ENCODE measurements around the gene NCKAP5. TPM values are rescaled to one million over a fixed set of nuclear protein-coding genes. Genes with fewer than 3 reads are reported as not detected.

The NCKAP5 gene
- total RNA-seq, 2 donors from 2014 or later: 0.78 to 2.6 TPM

DNA sequence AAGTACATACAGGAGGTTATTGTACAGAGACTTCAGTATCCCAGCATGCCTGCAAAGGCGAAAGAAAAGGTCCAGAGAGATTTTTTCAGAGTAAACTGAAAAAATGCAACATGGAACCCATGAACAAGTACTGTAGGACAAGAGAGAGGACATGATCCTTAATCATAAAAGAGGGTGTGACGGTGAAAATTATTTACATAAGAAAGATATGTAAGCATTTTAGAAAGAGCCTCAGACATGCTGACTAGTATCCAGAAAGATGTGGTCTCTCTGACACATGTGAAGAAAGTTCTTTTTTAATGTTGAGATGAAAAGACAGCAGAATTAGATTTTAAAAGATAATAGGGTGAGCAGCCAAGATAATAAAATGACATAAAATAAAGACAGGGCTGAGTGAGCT lies 262.0 kb downstream of the NCKAP5 start:
- Histone ChIP-seq H3K4me3 (no peak overlapping the region), H3K27me3 (no peaks in the 10 kb centered on the region), H3K27ac (no peak overlapping the region), H3K4me1 (no peaks in the 10 kb centered on the region), H3K36me3 (replicated peaks in 1 of 2; ENCODE audit: insufficient read depth in 1 of 2, low read depth in 2 of 2) (no peaks in the 10 kb centered on the region), H3K9me3 (no peaks in the 10 kb centered on the region)
- 70 to 78% methylated on average over 2 of the region's 2 CpGs for WGBS, 2 donors
- TF ChIP-seq, protein P1, sequence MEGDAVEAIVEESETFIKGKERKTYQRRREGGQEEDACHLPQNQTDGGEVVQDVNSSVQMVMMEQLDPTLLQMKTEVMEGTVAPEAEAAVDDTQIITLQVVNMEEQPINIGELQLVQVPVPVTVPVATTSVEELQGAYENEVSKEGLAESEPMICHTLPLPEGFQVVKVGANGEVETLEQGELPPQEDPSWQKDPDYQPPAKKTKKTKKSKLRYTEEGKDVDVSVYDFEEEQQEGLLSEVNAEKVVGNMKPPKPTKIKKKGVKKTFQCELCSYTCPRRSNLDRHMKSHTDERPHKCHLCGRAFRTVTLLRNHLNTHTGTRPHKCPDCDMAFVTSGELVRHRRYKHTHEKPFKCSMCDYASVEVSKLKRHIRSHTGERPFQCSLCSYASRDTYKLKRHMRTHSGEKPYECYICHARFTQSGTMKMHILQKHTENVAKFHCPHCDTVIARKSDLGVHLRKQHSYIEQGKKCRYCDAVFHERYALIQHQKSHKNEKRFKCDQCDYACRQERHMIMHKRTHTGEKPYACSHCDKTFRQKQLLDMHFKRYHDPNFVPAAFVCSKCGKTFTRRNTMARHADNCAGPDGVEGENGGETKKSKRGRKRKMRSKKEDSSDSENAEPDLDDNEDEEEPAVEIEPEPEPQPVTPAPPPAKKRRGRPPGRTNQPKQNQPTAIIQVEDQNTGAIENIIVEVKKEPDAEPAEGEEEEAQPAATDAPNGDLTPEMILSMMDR (IDR thresholded peaks at IDR 0.05): no peak
- TF ChIP-seq POLR2A (IDR thresholded peaks at IDR 0.05): no peak
- DNase-seq: no peak
- intact Hi-C loops (cut with DNase I): no loop called here
- no peak for ATAC-seq

DNA sequence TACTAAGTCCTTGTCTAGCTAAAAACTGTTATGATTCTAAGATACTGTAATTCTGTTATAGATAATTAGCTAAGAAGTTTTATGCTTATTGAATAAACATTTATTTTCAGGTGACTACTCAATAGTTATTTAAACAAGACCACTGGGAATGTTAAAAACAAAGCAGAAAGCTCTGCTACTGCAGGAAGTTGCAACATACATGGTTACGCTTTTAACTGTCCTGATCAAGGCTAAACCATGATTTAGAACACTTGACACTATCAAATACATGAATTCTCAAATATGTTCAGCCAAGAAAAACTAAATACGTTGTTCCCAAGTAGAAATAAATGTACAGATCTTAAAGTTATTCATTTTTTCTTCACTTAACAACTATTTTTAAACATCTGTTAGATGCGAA lies 263.9 kb downstream of the NCKAP5 start:
- DNase-seq (no peak), ATAC-seq (no peak)
- TF ChIP-seq, protein P1 (IDR thresholded peaks at IDR 0.05): no peak
- no peak for TF ChIP-seq POLR2A (IDR thresholded peaks at IDR 0.05)
- Histone ChIP-seq H3K27ac (no peak overlapping the region), H3K4me3 (no peak overlapping the region), H3K36me3 (replicated peaks in 1 of 2; ENCODE audit: insufficient read depth in 1 of 2, low read depth in 2 of 2) (no peaks in the 10 kb centered on the region), H3K4me1 (no peaks in the 10 kb centered on the region), H3K27me3 (no peaks in the 10 kb centered on the region), H3K9me3 (no peaks in the 10 kb centered on the region)
- WGBS, 2 donors: 52 to 57% methylated on average over 3 of the region's 3 CpGs
- intact Hi-C loops (cut with DNase I): no loop called here

DNA sequence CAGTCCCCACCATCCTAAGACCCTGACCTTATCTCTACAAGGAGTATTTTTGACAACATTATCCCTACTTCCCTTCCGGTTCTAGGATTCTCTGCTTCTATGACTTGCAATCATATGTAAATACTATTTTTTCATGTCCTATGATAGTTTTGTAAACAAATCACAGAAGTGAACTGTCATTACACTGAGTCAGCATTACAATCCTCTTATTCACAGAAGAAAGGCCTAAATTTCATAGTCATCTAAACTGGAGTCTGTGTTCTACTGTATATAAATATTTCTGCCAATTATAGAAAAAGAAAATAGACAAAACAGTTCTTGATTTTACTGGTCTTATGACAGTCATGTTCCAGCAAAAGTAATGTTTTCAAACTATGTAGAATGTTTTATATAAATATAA lies 265.1 kb downstream of the NCKAP5 start:
- WGBS, 2 donors: 50 to 56% methylated on average over 1 of the region's 1 CpG
- H3K9me3 ChIP-seq: no peaks in the 10 kb centered on the region
- no peaks in the 10 kb centered on the region for H3K27me3 ChIP-seq
- H3K4me3 ChIP-seq: no peak overlapping the region
- no peaks in the 10 kb centered on the region for H3K4me1 ChIP-seq
- H3K27ac ChIP-seq: no peak overlapping the region
- intact Hi-C loops (cut with DNase I): no loop called here
- ATAC-seq (no peak), DNase-seq (no peak)
- no peaks in the 10 kb centered on the region for H3K36me3 ChIP-seq (replicated peaks in 1 of 2; ENCODE audit: insufficient read depth in 1 of 2, low read depth in 2 of 2)
- TF ChIP-seq, protein P1 (IDR thresholded peaks at IDR 0.05): no peak
- no peak for TF ChIP-seq POLR2A (IDR thresholded peaks at IDR 0.05)

DNA sequence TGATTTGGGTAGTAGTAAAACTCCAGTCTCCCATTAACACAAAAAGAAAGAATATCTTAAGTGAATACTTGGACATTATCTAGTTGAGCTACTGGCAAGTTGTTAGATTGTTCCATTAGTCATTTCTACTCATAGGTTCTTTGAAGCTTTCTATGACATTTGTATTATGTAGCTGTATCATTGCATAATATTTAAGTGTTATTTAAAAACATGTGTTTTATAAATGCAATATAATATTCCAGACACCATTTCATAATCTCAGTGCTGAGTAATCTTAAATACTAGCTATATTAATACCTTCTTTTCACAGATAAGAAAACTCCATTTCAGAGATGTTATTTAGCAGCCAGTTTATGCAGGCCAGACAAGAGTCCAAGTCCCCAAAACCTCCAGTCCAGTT lies 271.9 kb downstream of the NCKAP5 start:
- ATAC-seq (no peak), DNase-seq (no peak)
- Histone ChIP-seq H3K36me3 (replicated peaks in 1 of 2; ENCODE audit: insufficient read depth in 1 of 2, low read depth in 2 of 2) (no peaks in the 10 kb centered on the region), H3K27ac (no peak overlapping the region), H3K9me3 (no peaks in the 10 kb centered on the region), H3K4me1 (no peaks in the 10 kb centered on the region), H3K4me3 (no peak overlapping the region), H3K27me3 (no peaks in the 10 kb centered on the region)
- TF ChIP-seq POLR2A (IDR thresholded peaks at IDR 0.05): no peak
- TF ChIP-seq, protein P1 (IDR thresholded peaks at IDR 0.05): no peak
- intact Hi-C loops (cut with DNase I): no loop called here

DNA sequence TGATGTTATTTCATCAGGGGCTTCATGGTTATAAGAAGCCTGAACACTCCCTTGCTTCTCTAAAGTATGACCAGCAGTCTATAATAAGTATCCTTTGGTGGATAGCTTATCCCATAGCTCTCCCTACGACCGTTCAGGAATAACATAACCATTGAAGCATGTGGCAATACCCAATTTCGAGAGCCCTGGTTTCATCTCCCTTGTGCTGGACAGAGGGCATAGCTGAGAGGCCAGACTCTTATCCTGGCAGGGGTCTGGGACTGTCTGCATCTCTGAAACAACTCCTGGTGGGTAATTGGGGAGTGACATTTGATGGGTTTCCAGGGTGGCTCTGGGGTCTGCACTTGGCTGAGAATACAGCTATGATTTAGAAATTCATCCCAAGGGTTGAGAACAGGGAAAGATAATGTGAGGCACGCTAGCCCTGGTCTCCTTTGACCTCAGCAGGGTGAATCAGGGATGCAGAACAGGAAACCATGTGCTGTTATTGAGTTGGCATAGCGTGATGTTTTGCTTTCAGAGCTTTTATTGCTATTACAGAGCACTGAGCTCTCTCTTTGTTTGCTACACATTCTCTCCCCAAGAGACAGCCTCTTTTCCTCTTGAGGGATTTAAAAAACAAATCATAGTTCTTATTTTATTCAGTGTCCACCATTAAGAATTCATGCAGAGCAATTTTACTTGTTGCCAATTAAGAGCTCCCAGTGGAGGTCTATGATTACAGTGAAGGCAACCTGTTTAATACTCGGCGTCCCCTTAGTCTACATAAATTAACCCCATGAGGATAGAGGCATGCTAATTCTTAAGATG lies 274.5 kb downstream of the NCKAP5 start:
- DNase-seq (no peak), ATAC-seq (no peak)
- WGBS, 2 donors: 53 to 57% methylated on average over 4 to 7 of the region's 7 CpGs
- no peaks in the 10 kb centered on the region for H3K27me3 ChIP-seq
- no peaks in the 10 kb centered on the region for H3K4me1 ChIP-seq
- TF ChIP-seq POLR2A (IDR thresholded peaks at IDR 0.05): no peak
- TF ChIP-seq, protein P1 (IDR thresholded peaks at IDR 0.05): no peak
- intact Hi-C loops (cut with DNase I): no loop called here
- no peaks in the 10 kb centered on the region for H3K36me3 ChIP-seq (replicated peaks in 1 of 2; ENCODE audit: insufficient read depth in 1 of 2, low read depth in 2 of 2)
- no peak overlapping the region for H3K27ac ChIP-seq
- H3K4me3 ChIP-seq: no peak overlapping the region
- H3K9me3 ChIP-seq: no peaks in the 10 kb centered on the region
